ENCODE measurements around the gene FBXL5.

- TF ChIP-seq, protein P1, sequence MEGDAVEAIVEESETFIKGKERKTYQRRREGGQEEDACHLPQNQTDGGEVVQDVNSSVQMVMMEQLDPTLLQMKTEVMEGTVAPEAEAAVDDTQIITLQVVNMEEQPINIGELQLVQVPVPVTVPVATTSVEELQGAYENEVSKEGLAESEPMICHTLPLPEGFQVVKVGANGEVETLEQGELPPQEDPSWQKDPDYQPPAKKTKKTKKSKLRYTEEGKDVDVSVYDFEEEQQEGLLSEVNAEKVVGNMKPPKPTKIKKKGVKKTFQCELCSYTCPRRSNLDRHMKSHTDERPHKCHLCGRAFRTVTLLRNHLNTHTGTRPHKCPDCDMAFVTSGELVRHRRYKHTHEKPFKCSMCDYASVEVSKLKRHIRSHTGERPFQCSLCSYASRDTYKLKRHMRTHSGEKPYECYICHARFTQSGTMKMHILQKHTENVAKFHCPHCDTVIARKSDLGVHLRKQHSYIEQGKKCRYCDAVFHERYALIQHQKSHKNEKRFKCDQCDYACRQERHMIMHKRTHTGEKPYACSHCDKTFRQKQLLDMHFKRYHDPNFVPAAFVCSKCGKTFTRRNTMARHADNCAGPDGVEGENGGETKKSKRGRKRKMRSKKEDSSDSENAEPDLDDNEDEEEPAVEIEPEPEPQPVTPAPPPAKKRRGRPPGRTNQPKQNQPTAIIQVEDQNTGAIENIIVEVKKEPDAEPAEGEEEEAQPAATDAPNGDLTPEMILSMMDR (conservative IDR thresholded peaks at IDR 0.05; ENCODE audit: low read length): no peak
- no peak for TF ChIP-seq EZH2phosphoT487 (IDR thresholded peaks at IDR 0.05; ENCODE audit: borderline replicate concordance)
Observed at GRCh38 chr4:15558561-15558960, 96.6 kb downstream of the FBXL5 start.
